HG03175 (cell line): ENCODE results near the gene MACROH2A2.
A peak's percentile ranks its signal among the peaks of the same experiment; 100 is the strongest.

Experiments
- ATAC-seq: cut with Tn5 transposase; IDR thresholded peaks from one replicate; pipeline ENCODE4 v1.9.1; 2021; ENCODE audit warnings: mild to moderate bottlenecking, moderate library complexity; ENCODE audit not compliant: unreplicated experiment

Gene MACROH2A2

DNA sequence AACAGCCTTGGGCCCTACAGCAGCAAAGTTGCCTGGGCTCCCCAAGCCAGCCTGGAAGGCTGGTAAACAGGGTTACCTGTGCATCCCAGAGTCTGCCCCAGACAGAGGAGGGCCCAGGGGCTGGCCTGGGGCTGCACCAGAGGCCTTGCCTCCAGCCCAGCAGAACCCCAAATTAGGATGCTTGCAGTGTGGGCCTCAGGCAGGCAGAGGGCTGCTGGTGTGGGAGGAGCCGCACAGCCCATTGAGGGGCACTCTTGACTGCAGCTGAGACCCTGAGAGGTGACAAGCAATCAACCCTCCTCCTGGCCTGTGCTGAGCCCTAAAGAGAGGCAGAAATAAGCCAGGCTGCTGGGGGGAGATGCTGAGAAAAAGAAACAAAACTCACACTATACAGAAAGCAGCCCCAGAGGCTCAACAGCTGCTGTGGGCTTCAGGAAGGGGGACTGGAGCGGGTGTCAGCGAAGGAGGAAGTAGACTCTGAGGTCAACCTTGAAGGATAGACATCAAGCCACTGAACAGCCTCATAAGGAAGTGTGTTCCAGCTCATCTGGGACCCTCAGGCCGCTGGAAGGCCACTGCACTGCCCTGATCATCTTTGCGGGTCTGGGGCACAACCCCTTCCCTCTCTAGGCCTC is 73.4 kb downstream of the MACROH2A2 start:
- ATAC-seq, result no peak

DNA sequence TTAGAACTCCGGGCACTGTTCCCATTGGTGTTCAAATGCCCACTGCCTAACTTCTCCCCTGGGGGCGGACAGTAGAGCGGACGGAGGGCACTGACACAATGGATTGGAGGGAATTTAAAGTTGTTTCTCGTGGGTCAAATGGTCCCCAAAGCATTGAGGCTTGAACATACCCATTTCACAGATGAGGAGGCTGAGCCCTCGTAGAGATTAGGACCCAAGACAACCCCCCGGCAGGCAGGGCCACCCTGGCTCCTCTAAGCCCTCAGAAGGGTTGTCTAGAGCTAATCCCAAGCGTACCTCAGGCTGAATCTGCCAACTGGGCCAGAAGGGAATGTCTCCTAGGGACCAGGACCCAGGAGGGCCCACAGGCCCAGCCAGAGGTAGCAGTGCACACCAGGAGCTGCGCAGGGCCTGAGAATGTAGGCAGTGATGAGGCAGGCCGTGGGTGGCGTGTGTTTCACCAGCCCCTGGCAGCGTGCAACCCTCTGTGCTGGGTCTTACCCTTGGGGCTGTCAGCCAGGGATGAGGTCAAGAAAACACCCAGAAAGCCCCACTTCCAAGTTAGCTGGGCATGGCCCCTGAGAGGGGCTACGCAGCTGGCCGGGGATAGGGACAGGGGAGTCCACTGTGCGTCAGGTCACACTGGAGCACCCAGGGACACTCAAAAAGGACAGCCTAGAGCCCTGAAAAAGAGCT is 74.2 kb downstream of the MACROH2A2 start:
- no peak for ATAC-seq

- ATAC-seq, result no peak
Observed at GRCh38 chr10:70130878-70131559, 78.4 kb downstream of the MACROH2A2 start.

- ATAC-seq, result no peak
Observed at GRCh38 chr10:70131560-70131937, 78.9 kb downstream of the MACROH2A2 start.

- ATAC-seq, result peak; percentile 71
Observed at GRCh38 chr10:70132098-70133029, 79.7 kb downstream of the MACROH2A2 start, which contains the start of gene AIFM2. Gene AIFM2, minus strand, starts transcription at chr10:70132825. Its CDS starts 8,741 bp downstream, at chr10:70124084.

DNA sequence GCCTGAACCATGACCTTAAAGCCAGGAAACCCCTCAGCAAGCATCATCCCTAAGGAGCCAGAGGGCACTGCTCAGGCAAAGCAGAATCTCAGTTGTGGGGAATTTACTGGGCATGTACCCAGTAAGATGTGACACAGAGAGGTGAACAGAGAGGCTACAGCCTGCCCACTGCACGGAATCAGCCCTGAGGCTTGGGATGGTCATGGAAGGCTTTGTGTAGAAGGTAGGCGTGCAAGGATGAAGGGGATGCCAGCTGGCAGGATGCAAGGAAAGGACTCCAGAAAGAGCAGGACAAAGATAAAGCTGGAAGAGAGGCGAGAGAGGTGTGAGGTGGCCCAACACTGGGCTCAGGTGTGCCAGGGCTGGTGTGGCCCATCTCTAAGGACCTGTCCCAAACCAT is 82.4 kb downstream of the MACROH2A2 start:
- no peak for ATAC-seq

DNA sequence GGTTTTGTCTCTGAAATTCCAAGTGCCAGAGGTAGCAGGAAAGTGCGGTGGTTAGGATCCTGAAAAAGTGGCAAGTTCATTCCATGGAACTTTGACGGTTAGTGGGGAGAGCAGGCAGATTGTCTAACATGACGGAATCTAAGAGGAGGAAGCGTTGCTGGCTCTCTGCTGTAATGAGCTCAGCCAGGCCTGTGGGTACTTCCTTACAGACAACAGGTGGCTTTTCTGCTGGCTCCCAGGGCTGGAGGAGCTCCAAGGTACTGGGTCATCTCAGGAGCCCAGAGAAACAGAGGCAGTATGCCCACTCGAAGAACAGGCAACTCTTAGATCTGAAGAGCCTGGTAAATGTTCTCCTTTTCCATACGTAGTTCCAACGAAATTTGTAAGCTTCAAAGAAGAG is 83.0 kb downstream of the MACROH2A2 start:
- ATAC-seq, result no peak

DNA sequence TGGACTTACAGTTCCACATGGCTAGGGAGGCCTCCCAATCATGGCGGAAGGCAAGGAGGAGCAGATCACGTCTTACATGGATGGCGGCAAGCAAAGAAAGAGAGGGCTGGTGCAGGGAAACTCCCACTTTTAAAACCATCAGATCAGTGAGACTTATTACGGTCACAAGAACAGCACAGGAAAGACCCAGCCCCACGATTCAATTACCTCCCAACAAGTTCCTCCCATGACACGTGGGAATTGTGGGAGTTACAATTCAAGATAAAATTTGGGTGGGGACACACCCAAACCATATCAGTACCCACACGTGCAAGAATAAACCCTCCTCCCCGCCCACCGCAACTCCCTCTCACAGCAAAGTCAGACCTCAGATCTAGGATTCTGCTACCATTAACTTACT is 84.5 kb downstream of the MACROH2A2 start:
- ATAC-seq, result no peak

DNA sequence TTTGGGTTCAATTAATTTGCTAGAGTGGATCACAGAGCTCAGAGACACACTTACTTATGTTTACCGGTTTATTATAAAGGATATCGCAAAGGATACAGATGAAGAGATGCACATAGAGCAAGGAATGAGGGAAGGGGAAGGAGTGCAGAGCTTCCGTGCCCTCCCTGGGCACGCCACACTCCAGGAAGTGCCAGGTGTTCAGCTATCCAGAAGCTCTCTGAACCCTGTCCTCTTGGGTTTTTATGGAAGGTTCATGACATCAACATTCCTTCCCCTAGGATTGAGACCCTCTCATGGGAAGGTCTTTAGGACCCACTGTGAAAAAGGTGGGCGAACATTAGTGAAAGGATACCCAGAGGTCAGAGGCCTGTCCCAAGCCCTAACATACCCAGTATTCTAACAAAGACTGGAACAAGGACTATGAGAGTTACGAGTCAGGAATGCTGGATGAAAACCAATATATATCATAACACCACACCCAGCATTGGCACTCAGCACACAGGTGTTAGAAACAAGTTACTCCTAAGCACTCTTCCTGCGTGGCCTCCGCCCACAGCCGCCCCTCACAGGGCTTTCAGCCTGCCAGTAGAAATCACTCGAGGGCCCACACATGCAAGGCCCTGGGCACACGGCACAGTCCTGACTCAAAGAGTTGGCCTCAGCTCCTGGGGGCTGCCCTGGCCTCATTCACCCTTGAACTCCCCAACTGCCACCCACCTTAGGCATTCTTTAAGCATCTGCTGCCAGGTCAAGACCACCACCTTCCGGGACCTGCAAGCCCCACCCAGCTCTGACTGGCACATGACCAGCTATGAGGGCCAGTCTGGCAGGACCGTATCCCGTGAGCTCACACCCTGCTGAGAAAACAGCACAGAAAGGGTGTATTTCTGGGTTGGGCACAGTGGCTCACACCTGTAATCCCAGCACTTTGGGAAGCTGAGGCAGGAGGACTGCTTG is 85.6 kb downstream of the MACROH2A2 start:
- no peak for ATAC-seq

DNA sequence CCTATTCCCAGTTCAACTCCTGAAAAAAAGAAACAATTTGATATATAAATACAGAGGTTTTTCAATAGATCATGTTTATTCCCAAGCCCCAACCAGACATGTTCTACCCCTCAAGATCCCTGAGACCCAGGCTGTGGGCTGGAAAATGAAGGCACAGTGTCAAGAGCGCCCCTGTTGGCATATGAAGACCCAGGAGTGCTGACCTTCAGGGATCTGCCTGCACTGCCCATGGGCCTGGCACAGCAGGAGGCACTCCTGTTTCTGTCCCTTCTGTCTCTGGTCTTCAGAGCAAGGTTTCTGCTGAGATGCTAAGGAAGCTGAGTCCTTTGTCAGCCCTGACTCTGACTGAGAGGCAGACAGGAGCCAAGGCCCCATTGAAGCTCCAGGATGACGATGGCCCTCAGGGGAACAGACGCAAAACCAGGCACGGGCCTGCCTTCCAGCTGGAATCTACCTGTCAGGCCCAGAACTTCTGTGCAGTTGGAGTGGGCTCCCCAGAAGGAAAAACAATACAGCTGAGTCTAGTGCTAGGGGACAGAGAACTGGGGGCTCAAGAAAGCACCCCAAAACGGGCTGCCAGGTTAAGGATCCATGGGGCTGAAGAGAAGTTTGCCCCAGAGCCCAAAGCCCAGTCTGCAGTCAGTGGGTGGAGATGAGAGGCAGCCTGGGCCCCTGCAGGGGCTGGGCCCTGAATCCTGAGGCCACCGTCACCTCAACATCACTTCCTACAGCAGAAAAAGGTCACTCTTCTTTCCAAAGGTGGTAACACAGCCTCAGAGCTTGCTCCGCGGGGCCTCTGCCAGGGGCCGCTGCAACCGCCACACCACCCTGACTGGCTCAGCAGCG is 86.7 kb downstream of the MACROH2A2 start:
- ATAC-seq, result no peak

GRCh38 chr10:70139997-70140250 is 87.3 kb downstream of the MACROH2A2 start:
- ATAC-seq, result no peak

- ATAC-seq, result no peak
Observed at GRCh38 chr10:70140297-70140696, 87.7 kb downstream of the MACROH2A2 start.

DNA sequence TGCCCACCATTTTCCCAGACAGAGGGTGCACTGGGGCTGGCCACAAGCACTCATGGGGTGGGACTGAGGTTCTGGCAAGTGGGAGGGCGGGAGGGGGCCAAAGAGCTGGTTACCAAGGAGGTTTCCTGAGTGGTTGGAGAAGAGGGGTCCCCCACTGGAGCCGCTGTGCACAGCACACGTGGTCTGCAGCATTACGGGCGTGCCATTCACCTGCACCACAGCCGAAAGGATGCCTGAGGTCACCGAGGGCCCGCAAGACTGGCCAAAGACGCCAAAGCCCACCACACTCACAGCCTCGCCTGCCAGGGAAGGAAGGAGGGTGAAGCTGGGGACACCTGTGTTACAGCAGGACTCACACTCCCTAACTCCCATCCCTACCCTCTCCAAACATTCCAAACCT is 89.9 kb downstream of the MACROH2A2 start:
- no peak for ATAC-seq

DNA sequence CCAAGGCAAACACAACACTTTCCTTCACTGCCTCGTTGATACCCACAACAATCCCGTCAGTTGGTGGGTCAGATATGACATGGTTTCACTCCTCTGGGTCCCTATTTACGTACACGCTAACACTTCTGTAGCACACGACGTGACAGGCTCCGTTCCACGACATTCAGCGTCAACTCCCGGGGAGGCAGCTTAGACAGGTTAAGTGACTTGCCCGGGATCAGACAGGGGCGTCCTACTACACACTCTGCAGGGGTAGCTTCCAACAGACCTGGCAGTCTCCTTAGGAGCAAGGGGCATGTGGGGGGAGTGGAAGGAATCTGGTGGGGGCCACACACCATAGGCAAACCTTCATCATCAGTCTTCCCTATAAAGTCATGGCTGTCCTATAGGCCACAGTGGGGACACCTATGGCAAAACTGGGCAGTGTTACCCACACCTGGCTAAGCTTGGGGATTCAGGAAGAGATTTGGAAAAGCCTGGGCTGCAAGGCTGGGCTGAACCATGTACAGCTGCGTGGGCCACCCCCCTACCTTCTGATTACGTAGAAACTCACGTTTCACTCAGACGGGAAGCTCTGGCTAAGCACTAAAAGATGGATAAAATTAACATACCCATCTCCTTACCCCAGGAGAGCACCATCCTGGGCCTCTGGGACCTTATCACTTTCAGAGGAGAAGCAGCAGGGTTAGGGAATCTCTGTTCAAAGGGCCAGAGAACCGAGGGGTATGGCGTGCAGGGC is 91.9 kb downstream of the MACROH2A2 start:
- no peak for ATAC-seq

DNA sequence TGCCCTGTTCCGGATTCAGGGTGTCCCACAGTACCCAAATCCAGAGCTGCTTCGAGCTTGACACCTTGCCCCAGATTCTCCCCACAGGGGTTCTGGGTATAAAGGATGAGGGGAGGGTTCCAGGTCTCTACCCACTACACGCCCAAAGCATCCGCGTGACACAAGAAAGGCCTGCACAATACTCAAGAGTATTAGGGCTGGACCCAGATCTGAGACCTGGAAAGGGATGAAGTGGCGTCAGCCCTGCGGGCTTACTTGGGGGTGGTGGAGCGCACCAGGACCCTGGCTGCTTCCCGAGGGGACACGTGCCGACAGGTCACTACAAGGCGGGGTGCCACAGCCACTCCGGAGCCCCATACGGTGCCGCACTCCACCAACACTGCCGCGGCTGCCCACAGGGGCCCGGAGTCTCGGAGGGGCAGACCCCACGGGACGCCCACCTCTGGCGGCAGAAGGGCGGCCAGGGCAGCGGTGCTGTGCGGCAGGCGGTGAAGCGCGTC is 92.6 kb downstream of the MACROH2A2 start:
- peak; percentile 20 for ATAC-seq

DNA sequence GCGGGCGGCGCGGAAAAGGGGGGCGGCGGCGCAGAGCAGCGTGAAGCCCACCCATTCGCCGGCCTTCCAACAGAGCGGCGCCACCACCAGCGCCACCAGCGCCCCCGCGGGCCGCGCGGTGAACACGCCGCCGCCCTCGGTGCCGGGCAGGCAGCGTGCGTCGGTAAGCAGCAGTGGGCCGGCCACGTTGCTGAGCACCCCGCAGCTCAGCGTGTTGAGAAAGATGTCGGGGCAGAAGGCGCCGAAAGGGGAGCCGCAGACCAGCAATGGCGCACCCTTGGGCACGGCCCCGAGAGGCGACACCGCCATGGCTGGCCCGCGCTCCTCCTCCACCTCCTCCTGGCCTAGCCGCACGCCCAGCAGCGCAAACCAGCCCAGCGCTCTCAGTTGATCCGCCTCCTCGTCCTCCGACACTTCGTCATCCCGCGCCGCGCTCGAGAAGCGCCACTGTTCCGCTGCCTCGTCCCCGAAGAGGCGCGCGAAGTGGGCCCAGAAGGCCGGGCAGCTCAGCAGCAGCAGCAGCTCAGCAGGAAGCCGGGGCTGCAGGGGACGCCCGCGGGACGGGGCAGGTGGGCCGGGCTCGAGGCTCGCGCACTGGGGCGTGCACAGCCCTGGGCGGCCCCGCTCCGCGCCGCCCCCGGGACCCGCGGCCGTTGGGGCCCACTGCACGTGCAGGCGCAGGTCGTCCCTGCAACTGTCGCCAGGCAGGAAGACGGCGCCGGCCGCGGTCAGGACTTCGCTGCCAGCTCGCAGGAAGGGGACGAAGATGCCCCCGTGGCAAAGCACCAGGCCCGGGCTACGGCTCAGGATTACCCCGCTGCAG is 93.2 kb downstream of the MACROH2A2 start:
- ATAC-seq, result peak; percentile 60

DNA sequence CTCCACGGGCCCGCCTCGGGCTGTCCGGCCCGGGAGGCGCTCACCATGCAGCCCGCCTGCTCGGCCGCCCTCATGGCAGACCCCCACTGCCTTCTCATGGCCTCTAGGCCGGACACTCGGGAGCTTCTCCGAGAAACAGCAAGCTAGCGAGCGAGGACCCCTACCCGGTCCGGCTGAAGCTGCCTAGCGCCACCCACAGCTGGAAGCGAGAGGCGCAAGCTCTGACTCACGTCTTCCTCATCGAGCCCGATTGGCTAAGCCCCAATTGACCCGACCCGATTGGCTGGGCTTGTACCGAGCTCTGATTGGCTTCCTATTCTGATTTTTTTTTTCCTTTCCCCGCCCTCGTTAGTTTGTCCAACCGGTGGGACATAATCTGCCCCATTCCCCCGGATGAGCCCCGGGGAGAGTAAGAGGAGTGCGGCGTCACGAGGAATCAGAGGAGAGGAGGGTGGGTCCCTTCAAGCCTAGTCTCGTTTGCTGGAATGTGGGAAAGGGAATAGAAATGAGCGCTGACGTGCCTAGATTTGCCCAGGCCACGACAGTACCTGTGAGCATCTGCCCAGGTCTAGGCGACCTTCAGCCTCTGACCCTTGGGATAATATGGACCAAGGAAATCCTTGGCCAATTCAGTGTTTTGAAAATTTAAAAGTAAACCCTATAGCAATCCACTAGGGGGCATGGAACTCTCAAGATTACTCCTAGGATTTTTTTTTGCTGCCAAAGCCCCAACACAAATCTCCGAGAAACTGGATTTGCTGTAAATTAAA is 94.0 kb downstream of the MACROH2A2 start, which contains the start of gene TYSND1:
TSS of gene TYSND1 (minus strand) at position 212 of the 770 bp plus-strand sequence. CDS start at position 98, 114 bp downstream.
- peak; percentile 92 for ATAC-seq
